Muscle of arm (tissue), 12 donors: ENCODE data around the gene BMP5. TPM values are rescaled to one million over a fixed set of nuclear protein-coding genes. Genes with fewer than 3 reads are reported as not detected.

ENCODE experiments used
- DNase-seq: peaks from one replicate; pipeline ENCODE4 v3.0.0-alpha.2; 2013
- polyA plus RNA-seq, 12 donors: library from polyadenylated mRNA; unstranded; fragments of 120-200 nt; gene quantifications; one replicate each; pipeline ENCODE4 v1.2.1, GENCODE V29; 2013; ENCODE audit not compliant: insufficient read length in 12 of 12

BMP5 gene
- polyA plus RNA-seq, 12 donors: 11.1 to 24.7 (median 15.8) TPM; not detected in 1

DNA sequence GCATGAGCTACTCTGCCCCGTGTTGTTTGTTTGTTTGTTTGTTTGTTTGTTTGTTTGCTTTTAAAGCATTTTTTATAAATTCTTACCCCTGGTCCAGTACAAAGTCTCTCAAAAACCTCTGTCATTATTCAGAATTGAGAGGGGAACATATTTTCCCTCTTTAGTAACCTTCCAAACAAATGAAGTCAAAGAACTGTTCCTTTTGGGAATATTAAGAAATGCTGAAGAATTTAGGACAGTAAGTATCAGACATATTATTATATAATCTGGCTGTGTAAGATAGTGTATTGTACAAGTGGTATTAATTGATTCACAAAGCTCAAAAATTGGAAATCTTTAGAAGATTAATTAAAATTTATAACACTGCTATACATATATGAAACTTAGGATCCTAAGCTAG, 54.7 kb downstream of the BMP5 start:
- no peak for DNase-seq

DNA sequence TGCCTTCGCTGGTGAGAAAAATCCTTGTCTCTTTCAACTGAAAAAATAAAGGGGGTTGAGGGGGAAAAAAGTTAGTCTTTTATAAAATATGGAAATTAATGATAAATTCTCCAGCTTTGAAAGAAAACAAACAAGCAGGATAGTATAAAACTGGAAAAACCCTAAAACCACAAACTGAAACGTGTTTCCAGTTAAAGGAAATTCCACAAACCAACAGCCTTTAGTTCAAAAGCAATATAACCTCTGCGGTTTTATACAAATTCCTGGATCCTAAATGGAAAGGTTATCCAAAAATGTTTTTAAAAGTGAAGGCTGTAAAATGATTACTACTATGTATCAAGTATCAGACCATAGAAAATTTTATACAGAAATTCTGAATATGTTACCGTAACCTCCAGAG, 55.6 kb downstream of the BMP5 start:
- DNase-seq: no peak

DNA sequence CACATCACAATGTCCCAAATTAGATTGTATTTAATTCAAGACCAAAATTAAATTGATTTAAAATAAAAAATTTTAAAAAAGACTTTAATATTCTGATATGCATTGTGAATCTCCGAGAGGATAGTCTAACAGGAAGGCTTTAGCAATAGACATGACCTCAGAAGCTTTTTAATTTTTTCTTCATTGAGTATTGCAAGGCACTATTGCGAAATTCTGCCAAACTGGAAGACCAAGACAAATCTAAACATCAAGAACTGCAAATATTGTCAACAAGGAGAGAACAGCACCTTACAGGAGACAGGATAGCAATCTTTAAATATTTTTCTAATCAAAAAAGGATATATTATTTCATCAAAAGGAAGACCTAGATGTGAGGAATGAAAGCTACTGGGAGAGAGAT, 56.9 kb downstream of the BMP5 start:
- DNase-seq: no peak

DNA sequence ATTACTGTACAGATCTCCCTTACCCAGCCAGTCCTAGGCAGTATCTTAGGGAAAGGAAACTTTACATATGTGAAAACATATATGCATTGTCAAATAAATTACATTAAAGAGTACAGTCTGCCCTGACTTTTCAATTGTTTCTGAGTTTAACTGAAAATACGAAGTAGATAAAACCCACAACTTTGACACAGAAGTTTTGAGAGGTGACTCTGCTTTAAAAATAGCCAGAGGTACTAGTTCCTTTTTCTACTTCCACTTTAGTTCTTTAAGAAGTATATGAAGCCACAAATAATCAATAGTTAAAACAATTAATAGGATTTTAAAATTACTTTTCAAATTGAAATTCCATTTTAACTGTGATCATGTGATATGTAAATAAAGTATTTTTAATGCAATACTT, 62.9 kb downstream of the BMP5 start:
- no peak for DNase-seq

DNA sequence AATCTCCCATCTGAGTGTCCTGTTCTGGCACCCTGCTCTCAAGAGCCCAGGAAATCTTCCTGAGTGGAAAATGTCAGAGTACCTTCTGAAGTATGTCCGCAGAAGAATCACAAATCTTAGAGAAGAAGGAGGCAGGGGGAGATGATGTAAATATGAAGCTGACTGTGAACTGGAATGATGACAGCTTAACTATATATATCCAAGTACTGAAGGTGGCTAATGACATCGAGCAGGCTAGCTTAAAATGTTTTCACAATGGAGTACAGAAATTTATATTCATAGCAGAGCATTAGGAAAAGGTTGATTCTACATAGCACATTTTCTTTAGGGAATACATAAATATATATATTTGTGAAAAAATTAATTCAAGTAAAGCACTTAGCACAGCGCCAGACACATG, 64.3 kb downstream of the BMP5 start:
- no peak for DNase-seq

DNA sequence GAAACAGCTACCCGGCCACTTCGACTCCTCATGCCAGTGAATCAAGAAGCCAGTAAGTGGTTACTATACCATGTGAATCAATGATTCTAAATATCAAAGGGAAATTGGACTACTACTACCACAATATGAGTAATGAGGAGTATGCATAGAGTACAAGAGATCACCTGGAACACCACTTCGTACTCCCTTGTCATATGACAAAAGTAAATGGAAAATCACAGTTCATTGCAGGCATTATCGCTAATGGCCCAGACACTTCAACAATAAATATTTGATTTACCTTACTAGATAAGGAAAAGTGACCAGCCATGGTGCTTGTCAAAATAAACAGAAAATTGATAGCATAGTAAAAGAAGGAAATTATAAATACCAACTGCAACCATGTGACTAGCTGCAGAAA, 73.1 kb downstream of the BMP5 start:
- no peak for DNase-seq

- no peak for DNase-seq
These were observed 76.8 kb downstream of the BMP5 start for GRCh38 chr6:55798571-55798970.

- DNase-seq: no peak
These were observed 81.1 kb downstream of the BMP5 start for GRCh38 chr6:55794136-55794812.

DNA sequence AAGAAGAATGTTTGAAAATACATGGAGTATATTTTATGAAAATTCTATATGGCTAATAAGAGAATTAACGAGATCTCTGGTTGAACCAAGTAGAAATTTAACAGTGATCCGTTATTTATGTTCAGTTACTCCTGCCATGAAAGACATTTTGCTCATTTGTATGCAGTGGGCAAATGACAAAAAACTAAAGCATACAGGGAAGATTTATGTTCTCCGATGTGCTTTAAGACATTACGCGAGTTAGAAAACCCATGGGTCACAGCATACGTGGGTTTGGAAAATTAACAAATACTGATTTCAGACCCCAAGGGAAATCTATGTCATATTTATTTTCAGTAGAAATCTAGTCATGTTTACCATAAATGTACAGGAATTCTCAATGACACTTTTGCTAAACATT, 90.1 kb downstream of the BMP5 start:
- DNase-seq: no peak

DNA sequence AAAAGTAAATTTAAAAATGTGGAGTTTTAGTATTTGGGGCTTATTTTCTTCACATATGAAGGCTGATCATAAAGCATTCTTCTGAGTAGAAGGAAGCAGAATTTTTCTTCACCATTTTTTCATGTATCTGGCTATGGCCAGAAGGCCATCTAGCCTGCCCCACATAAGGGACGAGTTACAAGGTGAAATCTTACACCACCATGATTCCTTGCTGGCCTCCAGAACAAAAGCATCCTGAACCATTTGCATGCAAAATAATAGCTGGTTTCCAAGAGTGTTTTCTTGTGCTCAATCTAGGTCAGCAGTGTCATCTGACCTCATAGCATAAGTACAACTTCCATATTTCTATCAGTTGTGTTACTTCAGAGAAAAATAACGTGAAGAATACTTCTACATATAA, 93.1 kb downstream of the BMP5 start:
- no peak for DNase-seq

DNA sequence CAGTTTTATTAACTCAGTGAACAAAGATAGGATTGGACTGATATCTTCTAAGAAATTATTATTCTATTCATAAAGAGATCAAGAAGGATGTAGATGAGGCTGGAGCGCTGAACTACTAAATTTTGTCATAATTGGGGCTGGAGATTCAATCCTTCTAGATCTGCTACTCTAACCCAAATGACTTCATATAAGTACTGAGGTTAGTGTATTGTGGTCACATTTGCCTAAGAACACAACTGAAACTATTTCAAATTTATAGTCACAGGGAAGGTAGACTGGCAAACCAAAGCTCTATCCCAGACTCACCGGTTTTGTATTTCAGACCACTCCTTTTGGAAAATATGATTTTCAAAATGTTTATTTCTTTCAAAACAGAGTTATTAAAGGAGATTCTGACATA, 96.7 kb downstream of the BMP5 start:
- DNase-seq: no peak

DNA sequence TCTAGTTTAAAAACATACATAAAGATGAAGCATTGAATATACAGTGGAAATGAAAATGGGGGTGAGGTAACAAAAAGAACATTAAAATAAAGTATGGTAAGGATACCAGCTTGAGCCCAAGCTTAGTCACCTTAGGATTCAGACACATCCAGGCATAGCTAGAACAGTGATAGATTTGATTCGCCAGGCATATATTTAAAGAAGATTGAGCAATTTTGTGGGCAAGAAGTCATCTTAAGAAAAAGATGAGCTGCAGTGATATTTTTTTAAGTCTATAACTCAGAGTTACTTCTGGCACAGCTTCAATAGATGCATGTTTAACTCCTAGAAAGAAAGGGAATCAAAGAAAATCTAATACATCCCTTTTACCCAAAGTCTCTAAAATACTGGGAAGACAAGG, 97.9 kb downstream of the BMP5 start:
- no peak for DNase-seq

- DNase-seq: no peak
These were observed 99.3 kb downstream of the BMP5 start for GRCh38 chr6:55776113-55776512.

DNA sequence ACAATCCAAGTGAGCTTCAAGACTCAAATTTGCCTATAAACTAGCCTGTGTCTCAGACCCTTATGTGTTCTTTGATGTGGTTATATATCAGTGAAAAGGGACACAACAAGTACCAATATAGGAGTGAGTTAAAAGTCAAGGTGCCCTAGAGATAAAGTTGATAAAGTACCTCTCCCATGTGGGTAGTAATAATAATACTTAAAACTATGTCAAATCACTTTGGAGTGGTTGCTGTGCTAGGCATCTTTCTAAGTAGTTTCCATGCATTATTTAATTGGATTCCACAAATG, 100.4 kb downstream of the BMP5 start:
- no peak for DNase-seq

DNA sequence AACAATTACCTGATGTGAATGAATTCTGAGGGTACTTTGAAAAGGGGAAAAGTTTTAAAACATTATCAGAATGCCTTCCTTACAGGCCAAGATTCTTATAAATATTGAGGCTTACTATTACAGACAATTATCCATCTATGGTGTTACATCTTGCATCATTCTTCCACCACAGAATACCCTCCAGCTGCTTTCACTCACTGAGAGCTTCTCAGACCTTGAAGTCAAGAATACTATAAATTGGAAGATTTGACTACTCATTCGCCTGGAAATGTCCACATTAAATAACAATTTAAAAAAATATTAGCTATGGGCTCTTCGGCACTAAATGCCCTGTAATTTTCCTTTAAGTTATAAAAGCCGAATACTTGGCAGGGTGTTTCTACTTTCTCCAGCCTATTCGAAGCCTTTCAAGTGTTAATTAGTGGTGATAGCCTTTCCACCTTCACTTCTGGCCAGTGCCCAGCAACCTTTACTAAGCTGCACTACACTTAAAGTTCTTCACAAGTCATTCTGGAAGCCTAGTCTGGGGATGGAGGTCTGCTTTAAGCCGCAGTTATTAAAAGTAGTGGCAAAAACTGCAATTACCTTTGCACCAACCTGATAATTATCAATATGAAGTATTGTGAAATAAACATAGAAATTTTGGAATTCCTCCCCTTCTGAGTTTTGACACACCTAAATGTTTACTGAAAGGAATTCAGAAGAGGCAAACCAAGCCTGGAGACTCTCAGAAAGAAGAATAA, 100.9 kb downstream of the BMP5 start:
- DNase-seq: no peak

DNA sequence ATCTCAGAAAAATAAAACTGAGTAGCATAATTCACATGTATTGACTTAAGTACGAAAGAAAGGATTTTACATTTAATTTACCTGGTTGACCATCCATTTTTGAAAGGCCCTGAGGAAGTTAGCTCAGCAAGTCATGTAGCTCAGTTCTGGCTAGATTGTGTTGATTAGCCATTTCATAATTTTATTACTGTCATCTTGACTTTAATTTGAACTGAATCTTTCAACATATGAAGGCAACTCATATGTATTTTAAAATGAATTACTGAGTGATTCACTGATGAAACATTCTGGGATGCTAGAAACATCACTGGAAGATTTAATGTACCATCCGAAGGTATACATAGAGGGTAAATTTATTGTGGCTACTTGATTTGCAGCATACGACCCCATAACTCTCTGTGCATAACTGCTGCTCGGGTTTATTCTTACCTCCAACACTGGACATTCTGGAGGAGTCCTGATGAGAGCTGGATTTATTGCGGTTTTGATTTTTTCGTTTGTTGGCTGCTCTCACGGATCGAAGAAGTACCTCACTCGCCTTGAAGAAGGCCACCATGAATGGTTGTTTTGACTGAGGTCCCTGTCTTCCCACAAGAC, 101.7 kb downstream of the BMP5 start:
- no peak for DNase-seq

DNA sequence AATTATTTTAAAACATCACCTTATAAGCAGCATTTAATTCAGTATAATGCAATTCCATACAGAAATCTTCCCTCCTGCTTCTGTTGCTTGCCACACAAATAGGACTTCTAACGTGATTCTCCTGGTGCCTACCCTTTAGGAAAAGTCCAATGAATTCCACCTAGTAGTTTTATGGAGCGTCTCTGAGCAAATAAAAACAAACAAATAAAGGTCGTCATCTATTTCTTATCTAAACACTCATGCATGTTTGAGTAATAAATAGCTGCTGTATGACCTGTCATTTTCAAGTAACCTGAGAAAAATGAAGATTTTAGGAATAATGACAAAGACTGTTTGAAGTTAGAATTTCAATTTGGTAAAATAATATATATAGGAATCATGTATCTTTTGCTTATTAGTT, 102.7 kb downstream of the BMP5 start:
- no peak for DNase-seq

DNA sequence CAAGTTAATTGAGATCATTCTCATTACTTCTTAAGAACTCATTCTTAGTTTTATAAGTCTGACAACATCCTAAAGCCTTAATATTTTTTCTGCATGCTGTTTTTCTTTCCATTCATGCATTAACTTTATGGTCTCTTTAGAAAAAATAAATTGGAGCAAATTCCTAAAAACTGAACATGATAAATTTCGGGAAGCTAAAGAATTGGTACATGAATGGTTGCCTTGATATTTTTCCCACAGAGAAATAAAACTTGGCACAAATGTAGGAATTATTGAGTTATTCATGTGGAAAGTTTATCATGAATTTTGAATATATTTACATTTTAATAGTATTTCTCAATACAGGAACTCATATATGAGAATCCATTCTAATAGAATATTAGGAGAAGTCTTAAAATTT, 115.9 kb downstream of the BMP5 start:
- DNase-seq: no peak

DNA sequence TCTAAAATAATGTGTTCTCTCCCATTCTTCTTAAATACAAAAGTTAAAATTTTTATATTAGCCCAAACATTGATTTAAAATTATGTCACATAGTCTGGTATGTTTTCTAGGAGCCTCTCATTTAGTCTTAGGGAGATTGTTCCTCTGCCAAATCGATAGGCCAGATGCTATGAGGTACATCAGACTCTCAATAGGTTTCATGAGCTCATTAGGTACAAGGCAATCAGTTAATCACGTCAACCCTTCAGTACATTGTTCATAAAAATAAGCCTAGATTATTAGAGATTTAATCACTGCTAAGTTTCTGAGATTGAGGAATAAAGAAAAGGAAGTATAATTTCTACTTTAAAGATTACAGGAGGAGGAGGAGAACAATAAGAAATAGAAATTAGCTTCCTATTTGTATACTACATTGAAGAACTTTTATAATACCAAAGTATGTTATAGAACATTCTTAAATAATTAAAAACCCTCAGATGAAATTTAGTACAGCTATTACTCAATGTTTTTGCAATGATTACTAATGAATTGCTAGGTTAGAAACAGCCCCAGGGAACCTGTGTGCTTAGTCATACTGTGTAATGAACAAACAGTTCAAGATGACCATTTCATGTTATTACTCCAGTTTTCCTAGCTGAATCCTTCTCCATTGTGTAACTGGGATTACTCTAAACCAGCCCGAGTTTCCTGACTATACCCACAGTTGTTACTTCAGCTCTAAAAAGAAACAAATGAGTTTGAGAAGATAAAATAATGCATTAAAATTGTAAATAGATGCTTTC, 117.0 kb downstream of the BMP5 start:
- no peak for DNase-seq

- DNase-seq: peak; percentile 82
These were observed 118.8 kb downstream of the BMP5 start for GRCh38 chr6:55756531-55757031.

DNA sequence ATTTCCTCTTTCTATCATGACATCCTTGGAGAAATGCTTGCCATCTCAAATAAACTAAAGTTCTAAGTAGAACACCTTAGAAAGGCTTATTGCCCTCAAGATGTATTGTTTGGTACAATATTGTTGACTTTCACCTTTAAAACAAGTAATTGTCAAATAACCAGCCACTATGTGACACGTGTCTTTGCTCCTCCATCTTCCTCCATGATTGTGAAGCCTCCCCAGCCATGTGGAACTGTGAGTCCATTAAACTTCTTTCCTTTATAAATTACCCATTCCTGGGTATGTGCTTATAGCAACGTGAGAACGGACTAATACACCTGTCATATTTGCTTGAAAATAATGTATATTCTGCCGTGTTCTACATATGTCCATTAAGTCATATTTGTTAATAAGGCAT, 126.5 kb downstream of the BMP5 start:
- DNase-seq: no peak

DNA sequence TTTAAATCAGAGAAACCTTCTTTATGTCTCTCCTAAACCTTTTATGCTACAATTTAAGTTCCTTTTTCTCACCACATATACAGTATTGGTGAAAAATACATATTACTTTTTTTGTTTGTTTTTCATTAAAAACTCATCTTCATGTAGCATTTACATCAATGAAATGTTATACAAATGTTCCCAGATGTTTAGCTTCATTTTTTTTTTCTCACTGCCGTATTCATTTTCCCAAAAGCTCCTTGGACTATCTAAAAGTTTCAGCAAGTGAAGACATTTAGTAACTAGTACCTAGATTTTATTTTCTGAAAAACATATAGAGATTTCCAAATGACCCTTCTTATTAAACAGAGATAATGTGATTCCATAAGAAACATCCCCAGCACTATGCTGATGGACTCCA, 128.9 kb downstream of the BMP5 start:
- DNase-seq: no peak

DNA sequence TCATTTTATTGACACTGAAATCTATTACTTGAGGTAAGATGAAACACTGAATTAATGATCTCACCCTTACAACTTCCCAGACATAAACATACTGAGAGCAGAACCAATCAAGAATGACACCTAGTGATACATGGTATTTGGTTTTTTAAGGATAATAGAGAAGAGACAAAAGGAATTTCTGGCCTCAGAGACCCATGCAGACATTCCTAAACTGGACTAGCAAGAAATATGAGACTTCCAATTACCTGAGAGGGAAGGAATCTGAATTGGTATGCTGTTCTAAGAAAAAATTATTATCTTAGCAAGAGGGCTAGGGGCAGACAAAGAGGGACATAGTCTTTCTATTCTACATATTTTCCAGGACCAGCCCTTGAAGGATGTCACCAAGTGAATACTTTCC, 141.1 kb downstream of the BMP5 start:
- no peak for DNase-seq
